ENCODE results near the gene CHN2. TPM values are rescaled to one million over a fixed set of nuclear protein-coding genes. Genes with fewer than 3 reads are reported as not detected.

The CHN2 gene
- total RNA-seq, 1 experiment from 2014 or later = 18.8 TPM

GRCh38 chr7:29300649-29301048, 106.1 kb downstream of the CHN2 start:
- peaks cover 56% of the 10 kb centered on the region for H3K4me1 ChIP-seq
- DNase-seq = no peak
- no peaks in the 10 kb centered on the region for H3K27me3 ChIP-seq (replicated peaks; ENCODE audit: control insufficient read depth, insufficient read depth, low read length)
- no peaks in the 10 kb centered on the region; the same call in 1 of the 2 replicates for H3K36me3 ChIP-seq (ENCODE audit: control insufficient read depth, insufficient read depth, low read length)
- Mint-ChIP-seq H3K27ac (ENCODE audit: unreplicated experiment) (no peak overlapping the region), H3K9me3 (ENCODE audit: unreplicated experiment) (no peaks in the 10 kb centered on the region), H3K36me3 (ENCODE audit: insufficient read depth, unreplicated experiment) (peaks cover 5% of the 10 kb centered on the region), H3K27me3 (ENCODE audit: insufficient read depth, unreplicated experiment) (no peaks in the 10 kb centered on the region), H3K4me3 (ENCODE audit: unreplicated experiment) (no peak overlapping the region), H3K4me1 (ENCODE audit: low read depth, unreplicated experiment) (peaks cover 51% of the 10 kb centered on the region)
- intact Hi-C loops (cut with micrococcal nuclease; ENCODE audit: unreplicated experiment) = no loop called here
- H3K4me3 ChIP-seq (ENCODE audit: low read depth, low read length) = no peak overlapping the region
- no peaks in the 10 kb centered on the region for H3K9me3 ChIP-seq
- POLR2A ChIA-PET = no interaction called here
- CTCF ChIA-PET = interaction anchor here (1.2 to 1.4 kb wide), 2 partner anchors 9 to 45 kb away, joined by 4 to 6 read pairs; no protein-coding TSS in a partner anchor
- BruUV-seq (replicated peaks) = no TSS peak
- TF ChIP-seq, protein P1, sequence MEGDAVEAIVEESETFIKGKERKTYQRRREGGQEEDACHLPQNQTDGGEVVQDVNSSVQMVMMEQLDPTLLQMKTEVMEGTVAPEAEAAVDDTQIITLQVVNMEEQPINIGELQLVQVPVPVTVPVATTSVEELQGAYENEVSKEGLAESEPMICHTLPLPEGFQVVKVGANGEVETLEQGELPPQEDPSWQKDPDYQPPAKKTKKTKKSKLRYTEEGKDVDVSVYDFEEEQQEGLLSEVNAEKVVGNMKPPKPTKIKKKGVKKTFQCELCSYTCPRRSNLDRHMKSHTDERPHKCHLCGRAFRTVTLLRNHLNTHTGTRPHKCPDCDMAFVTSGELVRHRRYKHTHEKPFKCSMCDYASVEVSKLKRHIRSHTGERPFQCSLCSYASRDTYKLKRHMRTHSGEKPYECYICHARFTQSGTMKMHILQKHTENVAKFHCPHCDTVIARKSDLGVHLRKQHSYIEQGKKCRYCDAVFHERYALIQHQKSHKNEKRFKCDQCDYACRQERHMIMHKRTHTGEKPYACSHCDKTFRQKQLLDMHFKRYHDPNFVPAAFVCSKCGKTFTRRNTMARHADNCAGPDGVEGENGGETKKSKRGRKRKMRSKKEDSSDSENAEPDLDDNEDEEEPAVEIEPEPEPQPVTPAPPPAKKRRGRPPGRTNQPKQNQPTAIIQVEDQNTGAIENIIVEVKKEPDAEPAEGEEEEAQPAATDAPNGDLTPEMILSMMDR (IDR thresholded peaks at IDR 0.05; ENCODE audit: insufficient read depth in 1 of 2, low read depth in 1 of 2, low read length in 1 of 2, severe bottlenecking in 1 of 2, unreplicated experiment in 1 of 2) = no peak

DNA sequence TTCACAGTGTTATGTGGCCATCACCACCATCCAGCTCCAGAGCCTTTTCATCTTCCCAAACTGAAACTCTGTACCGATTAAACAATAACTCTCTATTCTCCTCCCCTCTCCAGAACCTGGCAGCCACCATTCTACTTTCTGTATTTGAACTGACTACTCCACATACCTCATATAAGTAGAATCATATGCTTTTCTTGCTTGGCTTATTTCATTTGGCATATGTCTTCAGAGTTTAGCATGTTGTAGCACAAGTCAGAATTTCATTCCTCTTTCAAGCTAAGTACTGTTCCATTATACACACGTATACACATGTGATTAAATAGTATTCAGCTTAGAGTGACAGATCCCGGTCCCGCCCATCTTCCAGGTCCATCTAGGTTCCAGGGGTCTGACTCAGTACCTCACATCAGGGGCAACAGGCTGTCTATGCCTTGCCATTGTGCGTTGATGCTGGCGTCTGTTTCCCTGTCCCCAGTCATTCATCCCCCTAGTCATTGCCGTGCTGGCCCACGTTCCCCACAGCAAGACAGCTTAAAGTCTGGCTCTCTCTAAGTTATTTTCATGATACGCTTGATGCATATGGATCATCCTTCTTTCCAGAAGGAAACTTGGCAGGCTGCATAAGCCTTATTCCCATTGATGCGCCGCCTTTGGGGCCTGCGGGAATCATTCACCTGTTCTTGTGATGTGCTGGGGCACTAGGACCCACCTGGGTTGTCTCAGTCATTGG, 108.3 kb downstream of the CHN2 start:
- TF ChIP-seq, protein P1 (IDR thresholded peaks at IDR 0.05; ENCODE audit: insufficient read depth in 1 of 2, low read depth in 1 of 2, low read length in 1 of 2, severe bottlenecking in 1 of 2, unreplicated experiment in 1 of 2) = no peak
- peaks cover 73% of the 10 kb centered on the region for H3K4me1 ChIP-seq
- H3K4me3 ChIP-seq (ENCODE audit: low read depth, low read length) = no peak overlapping the region
- Mint-ChIP-seq H3K36me3 (ENCODE audit: insufficient read depth, unreplicated experiment) (peaks cover 10% of the 10 kb centered on the region), H3K9me3 (ENCODE audit: unreplicated experiment) (no peaks in the 10 kb centered on the region), H3K4me1 (ENCODE audit: low read depth, unreplicated experiment) (peaks cover 62% of the 10 kb centered on the region), H3K4me3 (ENCODE audit: unreplicated experiment) (no peak overlapping the region), H3K27ac (ENCODE audit: unreplicated experiment) (no peak overlapping the region), H3K27me3 (ENCODE audit: insufficient read depth, unreplicated experiment) (no peaks in the 10 kb centered on the region)
- H3K9me3 ChIP-seq = no peaks in the 10 kb centered on the region
- no peaks in the 10 kb centered on the region for H3K36me3 ChIP-seq (ENCODE audit: control insufficient read depth, insufficient read depth, low read length)
- intact Hi-C loops (cut with micrococcal nuclease; ENCODE audit: unreplicated experiment) = no loop called here
- POLR2A ChIA-PET = no interaction called here
- H3K27me3 ChIP-seq (replicated peaks; ENCODE audit: control insufficient read depth, insufficient read depth, low read length) = no peaks in the 10 kb centered on the region
- BruUV-seq (replicated peaks) = no TSS peak
- CTCF ChIA-PET = no interaction called here
- DNase-seq = no peak

GRCh38 chr7:29304756-29305155, 110.2 kb downstream of the CHN2 start:
- intact Hi-C loops (cut with micrococcal nuclease; ENCODE audit: unreplicated experiment) = loop anchor here (5.0 kb wide), 1 partner anchor 62 kb away; no protein-coding TSS in a partner anchor
- no peaks in the 10 kb centered on the region for H3K27me3 Mint-ChIP-seq (ENCODE audit: insufficient read depth, unreplicated experiment)
- Histone ChIP-seq H3K36me3 (ENCODE audit: control insufficient read depth, insufficient read depth, low read length) (no peaks in the 10 kb centered on the region), H3K4me3 (ENCODE audit: low read depth, low read length) (no peak overlapping the region), H3K4me1 (peaks cover 68% of the 10 kb centered on the region), H3K9me3 (no peaks in the 10 kb centered on the region), H3K27me3 (replicated peaks; ENCODE audit: control insufficient read depth, insufficient read depth, low read length) (no peaks in the 10 kb centered on the region)
- no TSS peak for BruUV-seq (replicated peaks)
- TF ChIP-seq, protein P1 (IDR thresholded peaks at IDR 0.05; ENCODE audit: insufficient read depth in 1 of 2, low read depth in 1 of 2, low read length in 1 of 2, severe bottlenecking in 1 of 2, unreplicated experiment in 1 of 2) = no peak
- peak overlapping the region; percentile 71 for H3K27ac Mint-ChIP-seq (ENCODE audit: unreplicated experiment)
- DNase-seq = no peak
- ChIA-PET CTCF (interaction anchor here (1.0 kb wide), 1 partner anchor 115 kb away, joined by 3 read pairs; no protein-coding TSS in a partner anchor), POLR2A (interaction anchor here (0.7 kb wide), 1 partner anchor 114 kb away, joined by 3 read pairs; no protein-coding TSS in a partner anchor)
- H3K4me1 Mint-ChIP-seq (ENCODE audit: low read depth, unreplicated experiment) = peaks cover 59% of the 10 kb centered on the region
- H3K36me3 Mint-ChIP-seq (ENCODE audit: insufficient read depth, unreplicated experiment) = peaks cover 13% of the 10 kb centered on the region
- H3K9me3 Mint-ChIP-seq (ENCODE audit: unreplicated experiment) = no peaks in the 10 kb centered on the region
- H3K4me3 Mint-ChIP-seq (ENCODE audit: unreplicated experiment) = no peak overlapping the region

Measured in Caco-2 (cell line).